Gastrocnemius medialis (tissue), 4 donors: ENCODE data around the gene MAML2.

ENCODE experiments used
- POLR2A ChIP-seq, 2 donors: fragments of 450-650 bp; IDR thresholded peaks; one replicate each; pipeline ENCODE4 v1.6.1; 2017; ENCODE audit warnings: antibody characterized with exemption in 2 of 2, mild to moderate bottlenecking in 2 of 2, moderate library complexity in 2 of 2
- TF ChIP-seq, protein P1 (sequence below), 5 experiments: fragments of 450-650 bp in 3 of 5; fragments of 200-600 bp in 2 of 5; sonication (generic) in 2 of 5; IDR thresholded peaks in 4 of 5; conservative IDR thresholded peaks in 1 of 5; 1 replicate in 4 of 5; 2 replicates in 1 of 5; pipeline ENCODE4 v1.5.1; 2016 to 2019; ENCODE audit warnings: antibody characterized with exemption in 5 of 5, mild to moderate bottlenecking in 3 of 5, moderate library complexity in 3 of 5

GRCh38 chr11:96334219-96334618, 8.8 kb downstream of the MAML2 start:
- TF ChIP-seq, protein P1, sequence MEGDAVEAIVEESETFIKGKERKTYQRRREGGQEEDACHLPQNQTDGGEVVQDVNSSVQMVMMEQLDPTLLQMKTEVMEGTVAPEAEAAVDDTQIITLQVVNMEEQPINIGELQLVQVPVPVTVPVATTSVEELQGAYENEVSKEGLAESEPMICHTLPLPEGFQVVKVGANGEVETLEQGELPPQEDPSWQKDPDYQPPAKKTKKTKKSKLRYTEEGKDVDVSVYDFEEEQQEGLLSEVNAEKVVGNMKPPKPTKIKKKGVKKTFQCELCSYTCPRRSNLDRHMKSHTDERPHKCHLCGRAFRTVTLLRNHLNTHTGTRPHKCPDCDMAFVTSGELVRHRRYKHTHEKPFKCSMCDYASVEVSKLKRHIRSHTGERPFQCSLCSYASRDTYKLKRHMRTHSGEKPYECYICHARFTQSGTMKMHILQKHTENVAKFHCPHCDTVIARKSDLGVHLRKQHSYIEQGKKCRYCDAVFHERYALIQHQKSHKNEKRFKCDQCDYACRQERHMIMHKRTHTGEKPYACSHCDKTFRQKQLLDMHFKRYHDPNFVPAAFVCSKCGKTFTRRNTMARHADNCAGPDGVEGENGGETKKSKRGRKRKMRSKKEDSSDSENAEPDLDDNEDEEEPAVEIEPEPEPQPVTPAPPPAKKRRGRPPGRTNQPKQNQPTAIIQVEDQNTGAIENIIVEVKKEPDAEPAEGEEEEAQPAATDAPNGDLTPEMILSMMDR (IDR thresholded peaks at IDR 0.05 in 4 of 5, conservative IDR thresholded peaks at IDR 0.05 in 1 of 5) = no peak
- TF ChIP-seq POLR2A (IDR thresholded peaks at IDR 0.05) = no peak
